H1 (cell line): ENCODE measurements around the gene ACTL8. TPM values are rescaled to one million over a fixed set of nuclear protein-coding genes. Genes with fewer than 3 reads are reported as not detected.

Experiments used
- CTCF ChIA-PET: fragments of 300-600 bp; sonication (Branson Sonifier 250); formaldehyde crosslinking; loops from one replicate; lab custom pipeline; 2021; ENCODE audit not compliant: partially characterized antibody; lab: Charles Lee
- POLR2A ChIA-PET: fragments of 300-600 bp; sonication (Branson Sonifier 250); formaldehyde crosslinking; loops from one replicate; lab custom pipeline; 2021; ENCODE audit warnings: inconsistent platforms; ENCODE audit not compliant: partially characterized antibody; lab: Charles Lee
- DNase-seq, 2 experiments: peaks; one replicate each; pipeline versions ENCODE4 v3.0.0 to v3.0.0-alpha.2; 2010 to 2022; ENCODE audit warnings: low spot score in 2 of 2, low read depth in 1 of 2, mixed read lengths in 1 of 2
- FAIRE-seq: peaks from 2 replicates; lab custom pipeline; 2011; peaks lifted over from hg19 to GRCh38; lab: Jason Lieb, UNC
- H2AFZ ChIP-seq: 2 replicates; pipeline ENCODE4 v1.8.1; 2012; ENCODE audit warnings: low read length, inconsistent platforms
- H2AK5ac ChIP-seq: 2 replicates; pipeline ENCODE4 v1.6.1; 2013; ENCODE audit warnings: low read depth, low read length
- H2BK120ac ChIP-seq: replicated peaks from 2 replicates; pipeline ENCODE3; 2013; ENCODE audit warnings: low read depth, low read length, inconsistent platforms
- H2BK12ac ChIP-seq: 2 replicates; pipeline ENCODE4 v1.6.1; 2013; ENCODE audit warnings: low read depth, low read length
- H2BK15ac ChIP-seq: 2 replicates; pipeline ENCODE4 v1.6.1; 2013; ENCODE audit warnings: low read length
- H2BK20ac ChIP-seq: 2 replicates; pipeline ENCODE4 v1.6.1; 2013; ENCODE audit warnings: low read length
- H2BK5ac ChIP-seq: 2 replicates; pipeline ENCODE4 v1.6.1; 2013; ENCODE audit warnings: low read depth, low read length
- H3K14ac ChIP-seq: 2 replicates; pipeline ENCODE4 v1.6.1; 2013; ENCODE audit warnings: inconsistent platforms; ENCODE audit not compliant: insufficient read length
- H3K18ac ChIP-seq: 2 replicates; pipeline ENCODE4 v1.6.1; 2013; ENCODE audit warnings: low read length; ENCODE audit errors: extremely low read depth
- H3K23ac ChIP-seq: 2 replicates; pipeline ENCODE4 v1.6.1; 2013; ENCODE audit warnings: inconsistent platforms; ENCODE audit not compliant: insufficient read length
- H3K23me2 ChIP-seq: 2 replicates; pipeline ENCODE4 v1.6.1; 2013; ENCODE audit warnings: low read depth, low read length
- H3K27ac ChIP-seq: 2 replicates; pipeline ENCODE4 v1.6.1; 2011; ENCODE audit warnings: low read depth, low read length, inconsistent platforms
- H3K27me3 ChIP-seq, 4 experiments: replicated peaks in 1 of 4; 1 replicate in 1 of 4; 2 replicates in 3 of 4; pipeline versions ENCODE4 v1.6.1 to v1.8.1; 2011 to 2013; ENCODE audit warnings: low read length in 3 of 4, mild to moderate bottlenecking in 3 of 4, inconsistent platforms in 2 of 4, mixed read lengths in 2 of 4, moderate library complexity in 1 of 4; ENCODE audit not compliant: control insufficient read depth in 3 of 4, insufficient read depth in 3 of 4; ENCODE audit errors: extremely low read depth in 1 of 4
- H3K36me3 ChIP-seq, 4 experiments: 2 replicates each; pipeline versions ENCODE4 v1.6.1 to v1.8.1; 2011 to 2013; ENCODE audit warnings: mild to moderate bottlenecking in 4 of 4, low read length in 3 of 4, moderate library complexity in 2 of 4, control low read depth in 1 of 4, inconsistent platforms in 1 of 4; ENCODE audit not compliant: insufficient read depth in 4 of 4, control insufficient read depth in 2 of 4
- H3K4ac ChIP-seq: replicated peaks from 2 replicates; pipeline ENCODE3; 2013; ENCODE audit warnings: low read length, low read depth, mixed read lengths, inconsistent platforms; ENCODE audit not compliant: insufficient read length
- H3K4me1 ChIP-seq, 4 experiments: replicated peaks in 1 of 4; 1 replicate in 1 of 4; 2 replicates in 3 of 4; pipeline versions ENCODE4 v1.6.1 to v1.8.1; 2011 to 2013; ENCODE audit warnings: low read length in 3 of 4, inconsistent platforms in 2 of 4, mixed read lengths in 1 of 4; ENCODE audit not compliant: insufficient read depth in 4 of 4, control insufficient read depth in 3 of 4
- H3K4me2 ChIP-seq, 2 experiments: 2 replicates each; pipeline versions ENCODE4 v1.6.1 to v1.8.1; 2011 to 2013; ENCODE audit warnings: low read depth in 2 of 2, low read length in 2 of 2, control low read depth in 1 of 2, inconsistent platforms in 1 of 2, mild to moderate bottlenecking in 1 of 2; ENCODE audit not compliant: insufficient read depth in 1 of 2
- H3K4me3 ChIP-seq, 4 experiments: fragments of 200-600, 300-600 bp in 1 of 4; sonication (generic), shearing (Covaris generic), sonication (Bioruptor Twin) in 1 of 4; 2 replicates each; pipeline versions ENCODE4 v1.5.1 to v1.8.1; 2011 to 2016; ENCODE audit warnings: low read length in 4 of 4, low read depth in 3 of 4, control low read depth in 2 of 4, inconsistent platforms in 2 of 4, mild to moderate bottlenecking in 2 of 4, mixed read lengths in 1 of 4, moderate library complexity in 1 of 4; ENCODE audit not compliant: insufficient read depth in 2 of 4; ENCODE audit errors: extremely low read depth in 1 of 4
- H3K56ac ChIP-seq: replicated peaks from 2 replicates; pipeline ENCODE3; 2013; ENCODE audit warnings: low read depth, mild to moderate bottlenecking, mixed read lengths, low read length, inconsistent platforms; ENCODE audit not compliant: insufficient read length
- H3K79me1 ChIP-seq: 2 replicates; pipeline ENCODE4 v1.6.1; 2013; ENCODE audit warnings: low read depth, low read length, control low read depth
- H3K79me2 ChIP-seq, 2 experiments: 2 replicates each; pipeline versions ENCODE4 v1.6.1 to v1.8.1; 2012 to 2013; ENCODE audit warnings: low read length in 2 of 2, mild to moderate bottlenecking in 2 of 2, inconsistent platforms in 1 of 2; ENCODE audit not compliant: insufficient read depth in 2 of 2, control insufficient read depth in 1 of 2
- H3K9ac ChIP-seq, 4 experiments: replicated peaks in 1 of 4; 1 replicate in 1 of 4; 2 replicates in 3 of 4; pipeline versions ENCODE4 v1.6.1 to v1.8.1; 2011 to 2013; ENCODE audit warnings: low read depth in 3 of 4, low read length in 3 of 4, control low read depth in 2 of 4, mild to moderate bottlenecking in 2 of 4, moderate library complexity in 2 of 4, inconsistent platforms in 1 of 4; ENCODE audit errors: extremely low read depth in 1 of 4
- H3K9me3 ChIP-seq, 2 experiments: 2 replicates each; pipeline versions ENCODE4 v1.6.1 to v1.8.1; 2012 to 2013; ENCODE audit warnings: mild to moderate bottlenecking in 2 of 2, moderate library complexity in 2 of 2, control low read depth in 1 of 2, inconsistent platforms in 1 of 2, low read depth in 1 of 2, low read length in 1 of 2, mixed read lengths in 1 of 2; ENCODE audit not compliant: insufficient read depth in 2 of 2
- H4K20me1 ChIP-seq, 2 experiments: replicated peaks in 1 of 2; 2 replicates each; pipeline versions ENCODE3 to v1.8.1; 2011 to 2013; ENCODE audit warnings: inconsistent platforms in 2 of 2, low read length in 2 of 2, mild to moderate bottlenecking in 1 of 2; ENCODE audit not compliant: insufficient read depth in 2 of 2, control insufficient read depth in 1 of 2
- H4K5ac ChIP-seq: 2 replicates; pipeline ENCODE4 v1.6.1; 2013; ENCODE audit warnings: low read length, low read depth, mixed read lengths, inconsistent platforms; ENCODE audit not compliant: insufficient read length
- H4K8ac ChIP-seq: 2 replicates; pipeline ENCODE4 v1.8.0; 2013; ENCODE audit warnings: mild to moderate bottlenecking, moderate library complexity, low read length, inconsistent platforms; ENCODE audit not compliant: insufficient read depth; ENCODE audit errors: extremely low read depth
- H4K91ac ChIP-seq: replicated peaks from 2 replicates; pipeline ENCODE3; 2013; ENCODE audit warnings: low read length, mixed read lengths, inconsistent platforms; ENCODE audit not compliant: insufficient read length
- GABPA ChIP-seq: IDR thresholded peaks from 2 replicates; pipeline ENCODE4 v1.6.1; 2011; ENCODE audit warnings: mild to moderate bottlenecking, low read length, moderate library complexity, borderline replicate concordance; ENCODE audit not compliant: insufficient read depth
- TBP ChIP-seq: IDR thresholded peaks from 2 replicates; pipeline ENCODE4 v1.6.1; 2011; ENCODE audit warnings: low read depth, low read length, improper control_type of control experiment
- WGBS, 2 experiments: shearing (Covaris generic) in 1 of 2; methylation state at CpG; one replicate each; pipeline versions ENCODE4 v1.1.6 to v1.1.7; 2013 to 2015; ENCODE audit warnings: low lambda C conversion rate in 2 of 2, mixed read lengths in 2 of 2, inconsistent platforms in 1 of 2, low coverage in 1 of 2, missing lambda C conversion rate in 1 of 2; ENCODE audit not compliant: insufficient replicate concordance in 2 of 2, insufficient coverage in 1 of 2, insufficient read length in 1 of 2; ENCODE audit errors: extremely low coverage in 1 of 2, missing lambda C conversion rate in 1 of 2; 5-methylcytosine and 5-hydroxymethylcytosine counted together
- polyA plus RNA-seq, 7 experiments: library from polyadenylated mRNA; depleted of rRNA in 3 of 7; stranded (reverse) in 5 of 7; unstranded in 2 of 7; fragments of >200 nt in 5 of 7; fragments of 200-250 nt in 2 of 7; gene quantifications; 1 replicate in 5 of 7; 2 replicates in 1 of 7; 4 replicates in 1 of 7; pipeline versions ENCODE4 v1.2.1 to v1.2.3, GENCODE V29; 2011 to 2013; ENCODE audit warnings: missing spikeins in 2 of 7, mixed read lengths in 2 of 7
- total RNA-seq: library from RNA; stranded (reverse); fragmentation: NEBNext Ultra II Directional; extraction: Animal tissue kit (Norgen Biotek cat#: 25700); gene quantifications from 2 replicates; pipeline ENCODE4 v1.2.1, GENCODE V29; 2021

ACTL8 gene
- total and polyA plus RNA-seq, 2 of the 8 experiments (the other 6 are each of a cell fraction or from before 2014, with no cell fraction given) = 0.33 to 0.47 TPM

DNA sequence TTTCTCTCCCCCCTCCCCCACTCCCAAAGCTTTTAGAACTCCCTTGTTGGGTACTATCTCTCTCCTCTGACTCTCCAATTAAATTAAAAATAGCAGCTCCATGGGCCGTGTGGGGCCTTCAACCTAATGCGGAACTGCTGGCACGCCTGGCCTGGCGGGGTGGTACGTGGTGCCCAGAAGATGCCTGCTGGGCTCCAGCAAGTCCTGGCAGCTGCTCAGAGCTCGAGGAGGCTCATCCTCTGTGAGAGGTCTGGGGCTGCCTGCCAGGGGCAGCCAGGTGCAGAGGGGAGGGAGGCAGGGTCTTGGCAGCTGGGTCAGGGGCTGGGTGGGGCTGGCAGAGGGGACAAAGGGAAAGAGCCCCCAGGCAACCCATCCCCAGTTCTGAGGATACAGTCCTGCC lies 74.4 kb downstream of the ACTL8 start:
- H3K4ac ChIP-seq = no peak overlapping the region
- ChIA-PET POLR2A (no interaction called here), CTCF (interaction anchor here (0.6 to 2.4 kb wide), 11 partner anchors 9 to 169 kb away, joined by 3 to 9 read pairs (median 4); no protein-coding TSS in a partner anchor)
- no peak overlapping the region for H2BK12ac ChIP-seq
- no peak overlapping the region for H3K9ac ChIP-seq
- H3K79me2 ChIP-seq = no peaks in the 10 kb centered on the region
- H3K9me3 ChIP-seq = no peaks in the 10 kb centered on the region
- no peak overlapping the region for H4K91ac ChIP-seq
- 82% methylated on average over 6 of the region's 6 CpGs; no CpG with 5 or more reads in 1 of the 2 experiments for WGBS, 2 experiments
- no peak overlapping the region for H3K23ac ChIP-seq
- H2BK20ac ChIP-seq = no peak overlapping the region
- no peak overlapping the region for H2AFZ ChIP-seq
- no peaks in the 10 kb centered on the region for H3K79me1 ChIP-seq
- peaks cover 0 to 3% of the 10 kb centered on the region in 2 experiments for H4K20me1 ChIP-seq
- H3K4me3 ChIP-seq = no peak overlapping the region
- no peak overlapping the region for H4K5ac ChIP-seq
- FAIRE-seq = no peak
- no peak overlapping the region for H4K8ac ChIP-seq
- no peaks in the 10 kb centered on the region for H3K4me1 ChIP-seq
- TF ChIP-seq GABPA (no peak), TBP (no peak)
- TF ChIP-seq, all 59 proteins: peak for 0
- Histone ChIP-seq H2BK15ac (no peak overlapping the region), H2BK5ac (no peak overlapping the region), H3K4me2 (no peak overlapping the region), H3K56ac (no peak overlapping the region), H3K23me2 (no peaks in the 10 kb centered on the region), H3K36me3 (no peaks in the 10 kb centered on the region), H2BK120ac (no peak overlapping the region), H3K18ac (no peak overlapping the region), H3K14ac (no peak overlapping the region), H3K27ac (no peak overlapping the region), H2AK5ac (no peak overlapping the region), H3K27me3 (0 out of 7 replicates have a peak, but pooled peaks cover 0 to 2% (median 0%) of the 10 kb centered on the region in 4 experiments)
- DNase-seq = no peak
